Measurements from ENCODE around the gene COL28A1. TPM values are rescaled to one million over a fixed set of nuclear protein-coding genes. Genes with fewer than 3 reads are reported as not detected.
A peak's percentile ranks its signal among the peaks of the same experiment; 100 is the strongest.

Gene COL28A1
- total and polyA plus RNA-seq, 8 donors = 0.73 to 2.8 (median 2.1) TPM

GRCh38 chr7:7418997-7419396 lies 116.7 kb downstream of the COL28A1 start:
- Histone ChIP-seq H3K4me3 (no peak overlapping the region), H3K27ac (no peak overlapping the region), H3K36me3 (no peaks in the 10 kb centered on the region), H3K4me1 (no peaks in the 10 kb centered on the region), H3K27me3 (no peaks in the 10 kb centered on the region), H3K9me3 (no peaks in the 10 kb centered on the region)
- intact Hi-C loops (cut with DNase I) = no loop called here
- no peak for TF ChIP-seq CTCF (IDR thresholded peaks at IDR 0.05)
- ATAC-seq = no peak
- no peak for DNase-seq

- intact Hi-C loops (cut with DNase I) = no loop called here
- Histone ChIP-seq H3K9me3 (no peaks in the 10 kb centered on the region), H3K4me1 (no peaks in the 10 kb centered on the region), H3K27ac (no peak overlapping the region), H3K4me3 (no peak overlapping the region), H3K27me3 (no peaks in the 10 kb centered on the region), H3K36me3 (no peaks in the 10 kb centered on the region)
- DNase-seq (no peak), ATAC-seq (no peak)
- TF ChIP-seq CTCF (IDR thresholded peaks at IDR 0.05) = no peak
These were observed 117.8 kb downstream of the COL28A1 start for GRCh38 chr7:7417851-7418250.

- Histone ChIP-seq H3K9me3 (no peaks in the 10 kb centered on the region), H3K4me3 (no peak overlapping the region), H3K36me3 (no peaks in the 10 kb centered on the region), H3K27ac (no peak overlapping the region), H3K4me1 (no peaks in the 10 kb centered on the region), H3K27me3 (no peaks in the 10 kb centered on the region)
- DNase-seq (no peak), ATAC-seq (no peak)
- TF ChIP-seq CTCF (IDR thresholded peaks at IDR 0.05) = no peak
- intact Hi-C loops (cut with DNase I) = no loop called here
These were observed 118.3 kb downstream of the COL28A1 start for GRCh38 chr7:7417414-7417813.

- intact Hi-C loops (cut with DNase I) = no loop called here
- peak; percentile 77 for ATAC-seq
- H3K27me3 ChIP-seq = no peaks in the 10 kb centered on the region
These were observed 119.4 kb downstream of the COL28A1 start for GRCh38 chr7:7416031-7416858.

More at GRCh38 chr7:7416031-7416858, 119.4 kb downstream of the COL28A1 start:
- H3K27ac ChIP-seq = peak overlapping the region in 1 of 2 donors; percentile 1
- H3K4me1 ChIP-seq = no peaks in the 10 kb centered on the region
- no peak overlapping the region for H3K4me3 ChIP-seq
- H3K36me3 ChIP-seq = no peaks in the 10 kb centered on the region
- no peak for TF ChIP-seq CTCF (IDR thresholded peaks at IDR 0.05)
- no peaks in the 10 kb centered on the region for H3K9me3 ChIP-seq
- peak in 2 of 4 donors; percentile 28 to 30 for DNase-seq
